Erythroblast (primary cell): Measurements from ENCODE around the gene MEGF11.

Experiments used
- GATA1 ChIP-seq: IDR thresholded peaks from 2 replicates; pipeline ENCODE4 v1.6.1; 2011; ENCODE audit warnings: low read depth, mild to moderate bottlenecking, control low read depth, low read length, moderate library complexity
- POLR2A ChIP-seq: IDR thresholded peaks from 2 replicates; pipeline ENCODE4 v1.6.1; 2011; ENCODE audit warnings: mild to moderate bottlenecking, low read length

GRCh38 chr15:66196602-66197001, 56.9 kb downstream of the MEGF11 start:
- TF ChIP-seq POLR2A = no peak
- no peak for TF ChIP-seq GATA1
